B cell (primary cell): ENCODE data around the gene GATAD2A.

ENCODE experiments used
- EZH2 ChIP-seq: IDR thresholded peaks from 2 replicates; pipeline ENCODE4 v1.6.1; 2012; ENCODE audit warnings: borderline replicate concordance, low read depth, mild to moderate bottlenecking, moderate library complexity, low read length; ENCODE audit not compliant: insufficient read depth, poor library complexity, severe bottlenecking
- TF ChIP-seq, protein P1 (sequence below): fragments of 200-600 bp; IDR thresholded peaks from one replicate; pipeline ENCODE4 v1.8.0; 2022; ENCODE audit warnings: antibody characterized with exemption, mild to moderate bottlenecking

DNA sequence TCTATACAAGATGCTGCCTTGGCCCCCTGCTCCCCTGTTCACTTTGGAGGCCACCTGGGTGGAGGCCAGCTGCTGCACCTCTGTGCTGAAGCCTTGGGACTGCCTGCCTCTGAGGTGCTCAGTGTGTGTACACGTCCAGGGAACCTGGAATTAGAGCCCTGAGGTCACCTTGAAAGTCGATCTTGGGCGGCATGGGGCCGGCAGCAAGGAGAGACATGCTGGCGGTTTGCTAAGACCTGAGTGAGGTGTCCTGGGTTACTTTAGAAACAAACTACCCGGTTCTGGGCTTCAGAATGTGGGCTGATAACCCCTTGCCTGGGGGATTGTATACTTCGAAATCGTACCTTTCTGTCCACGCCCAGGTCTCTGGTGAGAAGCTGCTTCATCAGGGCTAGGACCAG is 84.3 kb downstream of the GATAD2A start:
- TF ChIP-seq, protein P1, sequence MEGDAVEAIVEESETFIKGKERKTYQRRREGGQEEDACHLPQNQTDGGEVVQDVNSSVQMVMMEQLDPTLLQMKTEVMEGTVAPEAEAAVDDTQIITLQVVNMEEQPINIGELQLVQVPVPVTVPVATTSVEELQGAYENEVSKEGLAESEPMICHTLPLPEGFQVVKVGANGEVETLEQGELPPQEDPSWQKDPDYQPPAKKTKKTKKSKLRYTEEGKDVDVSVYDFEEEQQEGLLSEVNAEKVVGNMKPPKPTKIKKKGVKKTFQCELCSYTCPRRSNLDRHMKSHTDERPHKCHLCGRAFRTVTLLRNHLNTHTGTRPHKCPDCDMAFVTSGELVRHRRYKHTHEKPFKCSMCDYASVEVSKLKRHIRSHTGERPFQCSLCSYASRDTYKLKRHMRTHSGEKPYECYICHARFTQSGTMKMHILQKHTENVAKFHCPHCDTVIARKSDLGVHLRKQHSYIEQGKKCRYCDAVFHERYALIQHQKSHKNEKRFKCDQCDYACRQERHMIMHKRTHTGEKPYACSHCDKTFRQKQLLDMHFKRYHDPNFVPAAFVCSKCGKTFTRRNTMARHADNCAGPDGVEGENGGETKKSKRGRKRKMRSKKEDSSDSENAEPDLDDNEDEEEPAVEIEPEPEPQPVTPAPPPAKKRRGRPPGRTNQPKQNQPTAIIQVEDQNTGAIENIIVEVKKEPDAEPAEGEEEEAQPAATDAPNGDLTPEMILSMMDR: no peak
- TF ChIP-seq EZH2: no peak
